Esophagus squamous epithelium (tissue), 5 donors: ENCODE data around the gene RSPO3. TPM values are rescaled to one million over a fixed set of nuclear protein-coding genes. Genes with fewer than 3 reads are reported as not detected.
"Not testable (repeated sequence)": the region's sequence is repeated elsewhere in the genome, so short reads cannot be mapped to it uniquely, and the experiment has no call there.

Experiments
- DNase-seq: peaks from one replicate; lab custom pipeline; 2025; lab: John Stamatoyannopoulos, UW
- H3K27ac ChIP-seq, 4 donors: fragments of 200-600 bp; sonication (generic); one replicate each; pipeline ENCODE4 v1.5.1; 2016 to 2019; ENCODE audit warnings: mild to moderate bottlenecking in 1 of 4
- H3K27me3 ChIP-seq, 4 donors: fragments of 200-600 bp; sonication (generic); 1 replicate in 3 of 4; 2 replicates in 1 of 4; pipeline versions ENCODE4 v1.5.1 to v1.6.0; 2017 to 2021; ENCODE audit warnings: antibody characterized with exemption in 1 of 4
- H3K36me3 ChIP-seq, 3 donors: fragments of 200-600 bp; sonication (generic); one replicate each; pipeline ENCODE4 v1.5.1; 2016 to 2019
- H3K4me1 ChIP-seq, 3 donors: fragments of 200-600 bp; sonication (generic); one replicate each; pipeline ENCODE4 v1.5.1; 2017 to 2019
- H3K4me3 ChIP-seq, 4 donors: fragments of 200-600 bp; sonication (generic); 1 replicate in 3 of 4; 2 replicates in 1 of 4; pipeline ENCODE4 v1.5.1; 2016 to 2019; ENCODE audit warnings: mild to moderate bottlenecking in 2 of 4, moderate library complexity in 1 of 4
- H3K9me3 ChIP-seq, 3 donors: fragments of 200-600 bp; sonication (generic); one replicate each; pipeline ENCODE4 v1.5.1; 2016 to 2019
- CTCF ChIP-seq, 6 experiments: fragments of 450-650 bp in 4 of 6; fragments of 200-600 bp in 2 of 6; sonication (generic) in 2 of 6; IDR thresholded peaks; one replicate each; pipeline ENCODE4 v1.5.1; 2016 to 2019; ENCODE audit warnings: antibody characterized with exemption in 6 of 6, mild to moderate bottlenecking in 4 of 6, moderate library complexity in 4 of 6
- POLR2A ChIP-seq, 4 donors: fragments of 450-650 bp; IDR thresholded peaks; one replicate each; pipeline ENCODE4 v1.6.1; 2017; ENCODE audit warnings: antibody characterized with exemption in 4 of 4, mild to moderate bottlenecking in 4 of 4, moderate library complexity in 3 of 4
- WGBS, 2 donors: methylation state at CpG; one replicate each; pipeline ENCODE4 v1.1.5; 2018; 5-methylcytosine and 5-hydroxymethylcytosine counted together
- intact Hi-C: fragments of 100-400 bp; cut with DNase I; formaldehyde crosslinking; loops from one replicate; pipeline ENCODE4 v1.15.0; 2022
- total RNA-seq, 4 donors: library from RNA; depleted of rRNA; stranded (reverse); fragments of >200 nt; gene quantifications; one replicate each; pipeline ENCODE4 v1.1.0, GENCODE V29; 2016
- donor health status: DM: yes; HTN: yes; CAD: no.

Gene RSPO3
- total RNA-seq, 4 donors from 2014 or later, result 1.1 to 7.2 (median 4.3) TPM

GRCh38 chr6:127216810-127217789 is 98.6 kb downstream of the RSPO3 start:
- DNase-seq, result no peak
- H3K4me1 ChIP-seq, result no peaks in the 10 kb centered on the region
- H3K36me3 ChIP-seq, result no peaks in the 10 kb centered on the region
- no peaks in the 10 kb centered on the region for H3K27me3 ChIP-seq
- no peaks in the 10 kb centered on the region for H3K9me3 ChIP-seq
- 35 to 36% methylated on average over 2 of the region's 2 CpGs for WGBS, 2 donors
- intact Hi-C loops, result no loop called here
- TF ChIP-seq CTCF (IDR thresholded peaks at IDR 0.05), result no peak
- no peak for TF ChIP-seq POLR2A (IDR thresholded peaks at IDR 0.05)
- H3K27ac ChIP-seq, result no peak overlapping the region
- H3K4me3 ChIP-seq, result no peak overlapping the region

- DNase-seq, result no peak
- intact Hi-C loops, result no loop called here
- Histone ChIP-seq H3K9me3 (no peaks in the 10 kb centered on the region), H3K36me3 (no peaks in the 10 kb centered on the region), H3K27me3 (no peaks in the 10 kb centered on the region), H3K27ac (no peak overlapping the region), H3K4me1 (no peaks in the 10 kb centered on the region), H3K4me3 (no peak overlapping the region)
- 64 to 74% methylated on average over 1 of the region's 1 CpG for WGBS, 2 donors
- TF ChIP-seq POLR2A (IDR thresholded peaks at IDR 0.05), result no peak
Measured at GRCh38 chr6:127219869-127220268, 101.4 kb downstream of the RSPO3 start.

- H3K4me3 ChIP-seq, result no peak overlapping the region
- H3K36me3 ChIP-seq, result no peaks in the 10 kb centered on the region
- no peaks in the 10 kb centered on the region for H3K27me3 ChIP-seq
- H3K27ac ChIP-seq, result no peak overlapping the region
- TF ChIP-seq POLR2A (IDR thresholded peaks at IDR 0.05), result no peak
- no peak for TF ChIP-seq CTCF (IDR thresholded peaks at IDR 0.05)
- DNase-seq, result no peak
- intact Hi-C loops, result no loop called here
- 70 to 74% methylated on average over 3 to 4 of the region's 4 CpGs for WGBS, 2 donors
- no peaks in the 10 kb centered on the region for H3K4me1 ChIP-seq
- no peaks in the 10 kb centered on the region for H3K9me3 ChIP-seq
Measured at GRCh38 chr6:127221201-127221600, 102.7 kb downstream of the RSPO3 start.

GRCh38 chr6:127222418-127222817 is 103.9 kb downstream of the RSPO3 start:
- Histone ChIP-seq H3K27me3 (no peaks in the 10 kb centered on the region), H3K9me3 (no peaks in the 10 kb centered on the region), H3K36me3 (no peaks in the 10 kb centered on the region), H3K27ac (no peak overlapping the region), H3K4me3 (no peak overlapping the region), H3K4me1 (no peaks in the 10 kb centered on the region)
- intact Hi-C loops, result no loop called here
- no peak for TF ChIP-seq CTCF (IDR thresholded peaks at IDR 0.05)
- no peak for TF ChIP-seq POLR2A (IDR thresholded peaks at IDR 0.05)
- WGBS, 2 donors, result 44 to 78% methylated on average over 1 of the region's 1 CpG
- no peak for DNase-seq

GRCh38 chr6:127225497-127225896 is 107.0 kb downstream of the RSPO3 start:
- no peak for TF ChIP-seq CTCF (IDR thresholded peaks at IDR 0.05)
- TF ChIP-seq POLR2A (IDR thresholded peaks at IDR 0.05), result no peak
- H3K27me3 ChIP-seq, result no peaks in the 10 kb centered on the region
- H3K9me3 ChIP-seq, result no peaks in the 10 kb centered on the region
- no peaks in the 10 kb centered on the region for H3K36me3 ChIP-seq
- H3K4me1 ChIP-seq, result no peaks in the 10 kb centered on the region
- H3K4me3 ChIP-seq, result no peak overlapping the region
- intact Hi-C loops, result no loop called here
- DNase-seq, result no peak
- 69 to 82% methylated on average over 1 of the region's 1 CpG for WGBS, 2 donors
- no peak overlapping the region for H3K27ac ChIP-seq

GRCh38 chr6:127233819-127234218 is 115.3 kb downstream of the RSPO3 start:
- H3K4me1 ChIP-seq, DNase-seq, H3K9me3 ChIP-seq, H3K4me3 ChIP-seq, H3K27ac ChIP-seq, H3K36me3 ChIP-seq, intact Hi-C loops, H3K27me3 ChIP-seq: not testable (repeated sequence)
- WGBS, 2 donors, result 52 to 55% methylated on average over 3 of the region's 3 CpGs
